GM12873 (cell line): ENCODE measurements around the gene ALOXE3.
A peak's percentile ranks its signal among the peaks of the same experiment; 100 is the strongest.

Experiments used
- TF ChIP-seq, protein P1 (sequence below): IDR thresholded peaks from 2 replicates; pipeline ENCODE4 v1.5.1; 2012; ENCODE audit warnings: low read depth, mild to moderate bottlenecking, moderate library complexity, low read length, control low read depth; ENCODE audit not compliant: insufficient read depth; ENCODE audit errors: missing control alignments

ALOXE3 gene

GRCh38 chr17:8140065-8141029 is 22.0 kb upstream of the ALOXE3 start:
- TF ChIP-seq, protein P1, sequence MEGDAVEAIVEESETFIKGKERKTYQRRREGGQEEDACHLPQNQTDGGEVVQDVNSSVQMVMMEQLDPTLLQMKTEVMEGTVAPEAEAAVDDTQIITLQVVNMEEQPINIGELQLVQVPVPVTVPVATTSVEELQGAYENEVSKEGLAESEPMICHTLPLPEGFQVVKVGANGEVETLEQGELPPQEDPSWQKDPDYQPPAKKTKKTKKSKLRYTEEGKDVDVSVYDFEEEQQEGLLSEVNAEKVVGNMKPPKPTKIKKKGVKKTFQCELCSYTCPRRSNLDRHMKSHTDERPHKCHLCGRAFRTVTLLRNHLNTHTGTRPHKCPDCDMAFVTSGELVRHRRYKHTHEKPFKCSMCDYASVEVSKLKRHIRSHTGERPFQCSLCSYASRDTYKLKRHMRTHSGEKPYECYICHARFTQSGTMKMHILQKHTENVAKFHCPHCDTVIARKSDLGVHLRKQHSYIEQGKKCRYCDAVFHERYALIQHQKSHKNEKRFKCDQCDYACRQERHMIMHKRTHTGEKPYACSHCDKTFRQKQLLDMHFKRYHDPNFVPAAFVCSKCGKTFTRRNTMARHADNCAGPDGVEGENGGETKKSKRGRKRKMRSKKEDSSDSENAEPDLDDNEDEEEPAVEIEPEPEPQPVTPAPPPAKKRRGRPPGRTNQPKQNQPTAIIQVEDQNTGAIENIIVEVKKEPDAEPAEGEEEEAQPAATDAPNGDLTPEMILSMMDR: no peak

GRCh38 chr17:8138672-8139371 is 20.5 kb upstream of the ALOXE3 start:
- TF ChIP-seq, protein P1: peak; percentile 84

DNA sequence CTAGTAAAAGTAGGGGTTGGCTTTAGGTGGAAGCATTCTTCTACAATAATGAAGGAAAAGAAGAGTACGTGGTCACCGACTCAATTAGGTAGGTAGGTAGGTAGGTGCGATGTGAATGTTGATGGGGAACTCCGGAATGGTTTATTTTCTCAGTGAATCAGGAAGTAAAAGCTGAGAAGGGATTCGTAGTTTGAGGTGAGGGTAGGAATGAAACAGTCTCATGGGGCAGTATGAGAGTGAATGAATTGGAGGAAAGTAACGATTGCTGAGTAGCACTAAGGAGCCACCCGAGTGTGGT is 20.0 kb upstream of the ALOXE3 start:
- TF ChIP-seq, protein P1: no peak

- TF ChIP-seq, protein P1: no peak
Observed at GRCh38 chr17:8137645-8138373, 19.5 kb upstream of the ALOXE3 start.

DNA sequence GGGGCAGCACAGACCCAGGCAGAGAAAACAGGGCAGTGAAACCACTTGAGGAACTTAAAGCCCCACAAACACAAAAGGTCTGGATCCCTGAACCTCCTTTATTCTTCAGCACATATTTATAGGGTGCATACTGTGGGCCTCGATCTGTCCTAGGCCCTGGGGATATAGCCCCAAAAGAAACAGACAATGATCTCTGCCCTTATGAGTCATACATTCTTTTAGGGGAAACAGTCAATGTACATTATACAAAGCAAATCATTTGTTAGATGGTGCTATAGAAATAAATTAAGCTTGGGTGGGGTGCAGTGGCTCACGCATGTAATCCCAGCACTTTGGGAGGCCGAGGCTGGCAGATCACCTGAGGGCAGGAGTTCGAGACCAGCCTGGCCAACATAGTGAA is 15.6 kb upstream of the ALOXE3 start:
- TF ChIP-seq, protein P1: no peak

- TF ChIP-seq, protein P1: no peak
Observed at GRCh38 chr17:8133399-8133798, 15.1 kb upstream of the ALOXE3 start.
